ENCODE results near the gene SLC18B1. TPM values are rescaled to one million over a fixed set of nuclear protein-coding genes. Genes with fewer than 3 reads are reported as not detected.

The SLC18B1 gene
- total and polyA plus RNA-seq, 7 donors: 0.69 to 2.2 (median 1.3) TPM

DNA sequence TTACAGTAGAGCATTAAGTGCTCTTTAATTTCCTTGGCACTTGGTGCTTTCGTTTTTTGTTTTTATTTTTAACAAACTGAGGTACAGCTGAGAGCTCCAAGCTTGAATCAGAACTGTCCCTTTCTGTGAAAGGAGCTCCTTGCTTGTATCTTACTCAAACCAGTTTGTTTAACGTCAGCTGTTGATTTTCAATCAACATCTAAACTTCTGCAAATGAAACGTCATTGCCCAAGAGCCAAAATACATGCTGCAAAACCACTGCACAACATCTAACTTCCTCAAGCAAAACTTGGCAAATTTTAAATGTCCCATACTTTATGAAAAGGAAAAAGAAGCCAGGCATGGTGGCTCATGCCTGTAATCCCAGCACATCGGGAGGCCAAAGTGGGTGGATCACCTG is 55.9 kb downstream of the SLC18B1 start:
- Histone ChIP-seq H3K27me3 (ENCODE audit: insufficient read depth in 3 of 3, low read length in 2 of 3) (no peaks in the 10 kb centered on the region), H3K27ac (no peak overlapping the region), H3K4me3 (no peak overlapping the region), H3K4me1 (no peaks in the 10 kb centered on the region), H3K9me3 (no peaks in the 10 kb centered on the region), H3K36me3 (ENCODE audit: insufficient read depth in 1 of 2, low read depth in 1 of 2) (no peaks in the 10 kb centered on the region)
- 35 to 58% (median 36%) methylated on average over 4 of the region's 4 CpGs for WGBS, 3 donors
- intact Hi-C loops (cut with DNase I): no loop called here
- no peak for ATAC-seq
- DNase-seq: no peak
- TF ChIP-seq, protein P1, sequence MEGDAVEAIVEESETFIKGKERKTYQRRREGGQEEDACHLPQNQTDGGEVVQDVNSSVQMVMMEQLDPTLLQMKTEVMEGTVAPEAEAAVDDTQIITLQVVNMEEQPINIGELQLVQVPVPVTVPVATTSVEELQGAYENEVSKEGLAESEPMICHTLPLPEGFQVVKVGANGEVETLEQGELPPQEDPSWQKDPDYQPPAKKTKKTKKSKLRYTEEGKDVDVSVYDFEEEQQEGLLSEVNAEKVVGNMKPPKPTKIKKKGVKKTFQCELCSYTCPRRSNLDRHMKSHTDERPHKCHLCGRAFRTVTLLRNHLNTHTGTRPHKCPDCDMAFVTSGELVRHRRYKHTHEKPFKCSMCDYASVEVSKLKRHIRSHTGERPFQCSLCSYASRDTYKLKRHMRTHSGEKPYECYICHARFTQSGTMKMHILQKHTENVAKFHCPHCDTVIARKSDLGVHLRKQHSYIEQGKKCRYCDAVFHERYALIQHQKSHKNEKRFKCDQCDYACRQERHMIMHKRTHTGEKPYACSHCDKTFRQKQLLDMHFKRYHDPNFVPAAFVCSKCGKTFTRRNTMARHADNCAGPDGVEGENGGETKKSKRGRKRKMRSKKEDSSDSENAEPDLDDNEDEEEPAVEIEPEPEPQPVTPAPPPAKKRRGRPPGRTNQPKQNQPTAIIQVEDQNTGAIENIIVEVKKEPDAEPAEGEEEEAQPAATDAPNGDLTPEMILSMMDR (IDR thresholded peaks at IDR 0.05): no peak

DNA sequence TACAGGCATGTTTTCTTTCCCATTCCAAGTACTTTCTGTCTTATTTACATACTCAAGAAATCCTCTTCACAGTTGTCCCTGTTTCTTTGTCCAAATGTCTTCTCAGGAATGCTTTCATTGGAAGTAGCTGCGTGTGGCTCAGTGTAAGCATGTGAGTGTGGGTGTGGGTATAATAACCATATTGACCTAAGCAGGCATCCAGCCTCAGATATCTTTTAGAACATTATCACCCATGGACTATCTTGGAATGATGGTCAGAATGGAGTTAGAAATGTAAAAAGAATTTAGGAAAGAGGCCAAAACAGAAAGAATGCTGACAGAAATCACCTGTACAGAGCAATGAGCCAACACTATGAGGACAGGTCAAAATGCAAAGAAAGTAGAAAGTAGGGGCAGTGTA is 57.2 kb downstream of the SLC18B1 start:
- Histone ChIP-seq H3K4me3 (no peak overlapping the region), H3K27me3 (ENCODE audit: insufficient read depth in 3 of 3, low read length in 2 of 3) (no peaks in the 10 kb centered on the region), H3K36me3 (ENCODE audit: insufficient read depth in 1 of 2, low read depth in 1 of 2) (no peaks in the 10 kb centered on the region), H3K4me1 (no peaks in the 10 kb centered on the region), H3K9me3 (no peaks in the 10 kb centered on the region), H3K27ac (no peak overlapping the region)
- intact Hi-C loops (cut with DNase I): no loop called here
- ATAC-seq (no peak), DNase-seq (no peak)
- TF ChIP-seq, protein P1 (IDR thresholded peaks at IDR 0.05): no peak
- WGBS, 3 donors: 66 to 73% (median 68%) methylated on average over 1 of the region's 1 CpG

DNA sequence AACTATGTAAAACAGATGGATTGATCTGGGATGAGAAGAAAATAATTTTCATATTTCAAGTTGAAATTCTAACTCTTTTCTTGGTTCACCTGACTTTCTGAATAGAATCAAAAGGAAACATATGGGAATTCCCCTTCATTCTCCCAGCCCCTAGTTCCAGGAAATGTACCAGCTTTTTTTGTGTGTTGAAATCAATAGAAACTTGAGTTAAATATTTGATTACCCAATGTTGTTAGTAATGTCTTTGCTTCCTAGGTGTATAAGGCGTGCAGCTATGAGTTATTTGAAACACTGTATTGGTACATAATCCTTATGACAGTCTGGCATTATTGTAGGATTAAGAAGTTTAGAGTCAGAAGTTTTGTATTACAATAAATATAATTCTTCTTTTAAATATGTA is 62.2 kb downstream of the SLC18B1 start:
- ATAC-seq: no peak
- no peak overlapping the region for H3K27ac ChIP-seq

DNA sequence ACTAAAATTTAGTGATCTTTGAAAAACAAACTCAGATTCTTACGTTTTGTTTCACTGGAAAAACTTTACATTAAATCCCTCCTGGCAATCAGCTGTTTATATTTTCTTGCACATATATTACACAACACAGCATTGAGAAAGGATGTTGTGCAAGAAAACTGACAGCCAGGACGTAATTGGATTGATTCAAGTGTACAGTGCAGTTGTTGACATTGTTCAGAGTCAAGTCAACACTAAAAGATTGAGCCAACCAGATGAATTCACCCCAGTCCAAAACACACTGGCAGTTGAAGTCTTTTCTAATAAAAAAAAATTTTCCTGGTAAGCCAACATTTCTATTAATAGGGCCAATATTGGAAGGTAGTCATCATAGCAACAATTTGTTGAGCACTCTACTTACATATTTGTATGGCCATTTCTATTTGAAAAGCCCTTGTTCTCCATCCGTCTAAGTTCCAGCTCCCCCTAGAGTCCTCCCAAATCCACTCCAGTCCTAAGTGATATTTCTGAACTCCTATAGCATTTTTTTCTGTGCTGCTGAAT is 63.7 kb downstream of the SLC18B1 start:
- no peaks in the 10 kb centered on the region for H3K9me3 ChIP-seq
- TF ChIP-seq, protein P1 (IDR thresholded peaks at IDR 0.05): no peak
- H3K4me3 ChIP-seq: no peak overlapping the region
- intact Hi-C loops (cut with DNase I): no loop called here
- no peaks in the 10 kb centered on the region for H3K27me3 ChIP-seq (ENCODE audit: insufficient read depth in 3 of 3, low read length in 2 of 3)
- H3K4me1 ChIP-seq: no peaks in the 10 kb centered on the region
- H3K36me3 ChIP-seq (ENCODE audit: insufficient read depth in 1 of 2, low read depth in 1 of 2): no peaks in the 10 kb centered on the region
- WGBS, 3 donors: 8 to 34% (median 22%) methylated on average over 3 of the region's 3 CpGs
- DNase-seq: no peak
- ATAC-seq: peak in 1 of 4 donors; percentile 38
- H3K27ac ChIP-seq: no peak overlapping the region

More for the DNA sequence above, 62.2 kb downstream of the SLC18B1 start:
- no peaks in the 10 kb centered on the region for H3K27me3 ChIP-seq (ENCODE audit: insufficient read depth in 3 of 3, low read length in 2 of 3)
- TF ChIP-seq, protein P1 (IDR thresholded peaks at IDR 0.05): no peak
- DNase-seq: no peak
- H3K4me3 ChIP-seq: no peak overlapping the region
- no peaks in the 10 kb centered on the region for H3K9me3 ChIP-seq
- no peaks in the 10 kb centered on the region for H3K4me1 ChIP-seq
- intact Hi-C loops (cut with DNase I): no loop called here
- H3K36me3 ChIP-seq (ENCODE audit: insufficient read depth in 1 of 2, low read depth in 1 of 2): no peaks in the 10 kb centered on the region
- 40 to 67% (median 54%) methylated on average over 1 of the region's 1 CpG for WGBS, 3 donors

DNA sequence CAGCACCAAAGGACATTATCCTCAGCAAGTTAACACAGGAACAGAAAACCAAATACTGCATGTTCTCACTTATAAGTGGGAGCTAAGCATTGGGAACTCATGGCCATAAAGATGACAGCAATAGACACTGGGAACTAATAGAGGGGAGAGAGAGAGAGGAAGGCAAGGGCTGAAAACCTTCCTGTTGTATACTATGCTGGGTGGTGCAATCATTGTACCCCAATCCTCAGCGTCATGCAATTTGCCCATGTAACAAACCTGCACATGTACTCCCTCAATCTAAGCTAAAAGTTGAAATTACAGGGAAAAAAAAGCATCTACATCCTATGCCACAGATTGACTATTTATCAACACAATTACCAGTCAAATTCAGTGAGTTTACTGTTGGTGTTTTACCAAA is 64.6 kb downstream of the SLC18B1 start:
- Histone ChIP-seq H3K27ac (no peak overlapping the region), H3K9me3 (no peaks in the 10 kb centered on the region), H3K4me3 (no peak overlapping the region), H3K27me3 (ENCODE audit: insufficient read depth in 3 of 3, low read length in 2 of 3) (no peaks in the 10 kb centered on the region), H3K36me3 (ENCODE audit: insufficient read depth in 1 of 2, low read depth in 1 of 2) (no peaks in the 10 kb centered on the region), H3K4me1 (no peaks in the 10 kb centered on the region)
- TF ChIP-seq, protein P1 (IDR thresholded peaks at IDR 0.05): no peak
- intact Hi-C loops (cut with DNase I): no loop called here
- no peak for DNase-seq
- no peak for ATAC-seq
- 78 to 95% (median 94%) methylated on average over 1 of the region's 1 CpG for WGBS, 3 donors
